B cell (primary cell): ENCODE results near the gene IRGQ. TPM values are rescaled to one million over a fixed set of nuclear protein-coding genes. Genes with fewer than 3 reads are reported as not detected.

Experiments
- ATAC-seq: fragments of 200-7000 bp; cut with Tn5 transposase; one replicate; pipeline ENCODE4 v1.10.0; 2021; ENCODE audit warnings: low read depth, mild to moderate bottlenecking, moderate number of reproducible peaks, moderate library complexity
- CTCF ChIA-PET: fragments of 350-600 bp; sonication (Branson Sonifier 250); formaldehyde crosslinking; loops from one replicate; lab custom pipeline; 2021; ENCODE audit warnings: antibody characterized with exemption, inconsistent platforms; lab: Charles Lee
- POLR2A ChIA-PET: fragments of 350-600 bp; sonication (Branson Sonifier 250); formaldehyde crosslinking; loops from one replicate; lab custom pipeline; 2021; ENCODE audit warnings: antibody characterized with exemption; lab: Charles Lee
- DNase-seq: peaks from one replicate; pipeline ENCODE4 v3.0.0; 2013
- H2AFZ ChIP-seq: 2 replicates; pipeline ENCODE4 v1.6.1; 2012; ENCODE audit warnings: mild to moderate bottlenecking, low read depth, low read length; ENCODE audit not compliant: insufficient read depth, poor library complexity, severe bottlenecking
- H3K27ac ChIP-seq, 2 donors: 1 replicate in 1 of 2; 2 replicates in 1 of 2; pipeline ENCODE4 v1.5.1; 2012 to 2013; ENCODE audit warnings: low read length in 2 of 2, mild to moderate bottlenecking in 2 of 2, moderate library complexity in 1 of 2
- H3K27me3 ChIP-seq, 4 experiments: fragments of 200-600 bp in 1 of 4; sonication (generic) in 1 of 4; replicated peaks in 1 of 4; 1 replicate in 2 of 4; 2 replicates in 2 of 4; pipeline versions ENCODE4 v1.6.1 to v1.7.0; 2013 to 2016; ENCODE audit warnings: low read length in 3 of 4, mild to moderate bottlenecking in 2 of 4, mixed read lengths in 1 of 4, moderate library complexity in 1 of 4; ENCODE audit not compliant: insufficient read depth in 4 of 4, control insufficient read depth in 3 of 4; ENCODE audit errors: control extremely low read depth in 1 of 4
- H3K36me3 ChIP-seq, 2 experiments: replicated peaks in 1 of 2; 1 replicate in 1 of 2; 2 replicates in 1 of 2; pipeline versions ENCODE4 v1.6.1 to v1.7.1; 2013; ENCODE audit warnings: low read length in 1 of 2; ENCODE audit not compliant: insufficient read depth in 2 of 2, control insufficient read depth in 1 of 2; ENCODE audit errors: control extremely low read depth in 1 of 2, extremely low read depth in 1 of 2
- H3K4me1 ChIP-seq, 2 donors: fragments of 200-600 bp in 1 of 2; sonication (generic) in 1 of 2; 1 replicate in 1 of 2; 2 replicates in 1 of 2; pipeline versions ENCODE4 v1.5.1 to v1.6.1; 2013 to 2017; ENCODE audit warnings: low read length in 2 of 2; ENCODE audit not compliant: control insufficient read depth in 2 of 2, insufficient read depth in 2 of 2
- H3K4me2 ChIP-seq: replicated peaks from 2 replicates; pipeline ENCODE3; 2012; ENCODE audit warnings: mild to moderate bottlenecking, low read depth, low read length; ENCODE audit not compliant: poor library complexity, severe bottlenecking
- H3K4me3 ChIP-seq, 5 experiments: fragments of 200-600 bp in 1 of 5; sonication (generic) in 1 of 5; 1 replicate in 3 of 5; 2 replicates in 2 of 5; pipeline versions ENCODE4 v1.5.1 to v1.7.0; 2011 to 2016; ENCODE audit warnings: low read length in 4 of 5, mild to moderate bottlenecking in 4 of 5, low read depth in 2 of 5, control low read depth in 1 of 5, moderate library complexity in 1 of 5; ENCODE audit not compliant: insufficient read depth in 1 of 5; ENCODE audit errors: control extremely low read depth in 1 of 5, extremely low read depth in 1 of 5
- H3K79me2 ChIP-seq: fragments of 200-600 bp; sonication (generic); one replicate; pipeline ENCODE4 v1.6.0; 2016; ENCODE audit warnings: low read length; ENCODE audit not compliant: control insufficient read depth, insufficient read depth
- H3K9ac ChIP-seq: fragments of 200-600 bp; sonication (generic); 2 replicates; pipeline ENCODE4 v1.6.1; 2017; ENCODE audit warnings: mild to moderate bottlenecking, low read length, moderate library complexity
- H3K9me3 ChIP-seq, 3 donors: one replicate each; pipeline versions ENCODE4 v1.6.1 to v1.7.1; 2013; ENCODE audit warnings: low read length in 2 of 3; ENCODE audit not compliant: control insufficient read depth in 2 of 3, insufficient read depth in 1 of 3; ENCODE audit errors: control extremely low read depth in 1 of 3
- H4K20me1 ChIP-seq: 2 replicates; pipeline ENCODE4 v1.6.0; 2012; ENCODE audit warnings: mild to moderate bottlenecking, low read length; ENCODE audit not compliant: insufficient read depth, control insufficient read depth, poor library complexity, severe bottlenecking
- H3K27ac Mint-ChIP-seq: one replicate; pipeline ENCODE4 v1.8.0; 2021; ENCODE audit warnings: mixed read lengths
- H3K27me3 Mint-ChIP-seq: one replicate; pipeline ENCODE4 v1.8.0; 2021; ENCODE audit warnings: mixed read lengths
- H3K4me1 Mint-ChIP-seq: one replicate; pipeline ENCODE4 v1.8.0; 2021; ENCODE audit warnings: mixed read lengths
- H3K4me3 Mint-ChIP-seq: one replicate; pipeline ENCODE4 v1.8.0; 2021; ENCODE audit warnings: mixed read lengths
- H3K9me3 Mint-ChIP-seq: one replicate; pipeline ENCODE4 v1.8.0; 2022; ENCODE audit warnings: mixed read lengths; ENCODE audit not compliant: insufficient read depth
- EZH2 ChIP-seq: IDR thresholded peaks from 2 replicates; pipeline ENCODE4 v1.6.1; 2012; ENCODE audit warnings: borderline replicate concordance, low read depth, mild to moderate bottlenecking, moderate library complexity, low read length; ENCODE audit not compliant: insufficient read depth, poor library complexity, severe bottlenecking
- WGBS: methylation state at CpG from one replicate; pipeline ENCODE4 v1.1.5; 2013; ENCODE audit warnings: missing lambda C conversion rate; ENCODE audit not compliant: insufficient coverage; 5-methylcytosine and 5-hydroxymethylcytosine counted together
- intact Hi-C: fragments of 100-400 bp; cut with micrococcal nuclease; formaldehyde crosslinking; loops from one replicate; pipeline ENCODE4 v1.10.0; 2022
- polyA plus RNA-seq: library from polyadenylated mRNA; depleted of rRNA; stranded (reverse); fragments of >200 nt; gene quantifications from 2 replicates; pipeline ENCODE4 v1.2.3, GENCODE V29; 2012
- total RNA-seq, 2 donors: library from RNA; stranded (reverse); fragments of 120-200 nt in 1 of 2; gene quantifications; 1 replicate in 1 of 2; 2 replicates in 1 of 2; pipeline versions ENCODE4 v1.2.3 to v1.2.4, GENCODE V29; 2013 to 2022
- TF ChIP-seq, protein P1 (sequence below): fragments of 200-600 bp; IDR thresholded peaks from one replicate; pipeline ENCODE4 v1.8.0; 2022; ENCODE audit warnings: antibody characterized with exemption, mild to moderate bottlenecking

The IRGQ gene
- total and polyA plus RNA-seq, 2 donors (not counting 1 experiment from before 2014, with no cell fraction given), result 20.3 to 22.6 TPM

DNA sequence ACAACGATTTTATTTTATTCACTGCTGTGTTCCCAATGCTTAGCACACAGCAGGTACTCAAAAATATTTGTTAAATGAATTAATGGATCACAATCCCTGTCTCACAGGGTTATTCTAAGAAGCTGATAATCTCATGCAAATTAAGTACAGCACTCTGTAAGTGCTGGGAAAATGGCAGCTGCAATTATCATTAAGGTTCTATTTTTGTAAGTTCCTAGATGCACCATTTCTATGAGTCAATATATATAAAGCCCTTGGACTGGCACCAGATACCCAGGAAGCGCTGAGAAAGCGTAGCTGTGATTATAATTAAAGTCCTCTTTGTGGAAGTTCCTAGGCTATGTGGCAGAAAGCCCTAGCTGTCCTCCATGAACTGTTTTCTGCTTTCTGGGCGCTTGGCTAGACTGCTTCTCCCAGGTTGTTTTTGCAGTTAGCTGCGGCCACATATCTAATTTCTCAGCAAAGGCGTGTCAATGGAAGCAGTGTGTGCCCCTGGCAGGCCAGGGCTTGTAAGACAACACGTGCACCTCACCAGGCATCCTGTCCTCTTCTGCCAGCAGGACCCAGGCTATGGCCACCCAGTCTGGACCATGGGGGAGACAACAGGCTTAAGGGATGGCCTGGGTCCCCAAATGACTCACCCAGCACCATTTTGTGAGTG is 10.8 kb upstream of the IRGQ start:
- Histone ChIP-seq H4K20me1 (no peaks in the 10 kb centered on the region), H3K4me2 (no peak overlapping the region), H3K9ac (no peak overlapping the region), H3K4me3 (no peak overlapping the region), H3K9me3 (no peaks in the 10 kb centered on the region), H3K4me1 (peaks cover 15 to 19% of the 10 kb centered on the region in 2 donors), H3K27ac (no peak overlapping the region), H2AFZ (no peak overlapping the region), H3K79me2 (peaks cover under 1% of the 10 kb centered on the region), H3K27me3 (no peaks in the 10 kb centered on the region), H3K36me3 (peaks cover 0 to 14% of the 10 kb centered on the region in 2 experiments)
- ChIA-PET POLR2A (interaction anchor here (0.8 kb wide), 1 partner anchor 10 kb away, joined by 3 read pairs; the partner anchor contains the start of genes IRGQ and ZNF576), CTCF (no interaction called here)
- no peak for ATAC-seq
- Mint-ChIP-seq H3K27me3 (no peaks in the 10 kb centered on the region), H3K4me1 (peaks cover 19% of the 10 kb centered on the region), H3K4me3 (no peak overlapping the region), H3K27ac (no peak overlapping the region), H3K9me3 (no peaks in the 10 kb centered on the region)
- intact Hi-C loops, result no loop called here
- no peak for DNase-seq
- WGBS, result 100% methylated on average over 4 of the region's 7 CpGs
- TF ChIP-seq, protein P1, sequence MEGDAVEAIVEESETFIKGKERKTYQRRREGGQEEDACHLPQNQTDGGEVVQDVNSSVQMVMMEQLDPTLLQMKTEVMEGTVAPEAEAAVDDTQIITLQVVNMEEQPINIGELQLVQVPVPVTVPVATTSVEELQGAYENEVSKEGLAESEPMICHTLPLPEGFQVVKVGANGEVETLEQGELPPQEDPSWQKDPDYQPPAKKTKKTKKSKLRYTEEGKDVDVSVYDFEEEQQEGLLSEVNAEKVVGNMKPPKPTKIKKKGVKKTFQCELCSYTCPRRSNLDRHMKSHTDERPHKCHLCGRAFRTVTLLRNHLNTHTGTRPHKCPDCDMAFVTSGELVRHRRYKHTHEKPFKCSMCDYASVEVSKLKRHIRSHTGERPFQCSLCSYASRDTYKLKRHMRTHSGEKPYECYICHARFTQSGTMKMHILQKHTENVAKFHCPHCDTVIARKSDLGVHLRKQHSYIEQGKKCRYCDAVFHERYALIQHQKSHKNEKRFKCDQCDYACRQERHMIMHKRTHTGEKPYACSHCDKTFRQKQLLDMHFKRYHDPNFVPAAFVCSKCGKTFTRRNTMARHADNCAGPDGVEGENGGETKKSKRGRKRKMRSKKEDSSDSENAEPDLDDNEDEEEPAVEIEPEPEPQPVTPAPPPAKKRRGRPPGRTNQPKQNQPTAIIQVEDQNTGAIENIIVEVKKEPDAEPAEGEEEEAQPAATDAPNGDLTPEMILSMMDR, result no peak
- TF ChIP-seq EZH2, result no peak

DNA sequence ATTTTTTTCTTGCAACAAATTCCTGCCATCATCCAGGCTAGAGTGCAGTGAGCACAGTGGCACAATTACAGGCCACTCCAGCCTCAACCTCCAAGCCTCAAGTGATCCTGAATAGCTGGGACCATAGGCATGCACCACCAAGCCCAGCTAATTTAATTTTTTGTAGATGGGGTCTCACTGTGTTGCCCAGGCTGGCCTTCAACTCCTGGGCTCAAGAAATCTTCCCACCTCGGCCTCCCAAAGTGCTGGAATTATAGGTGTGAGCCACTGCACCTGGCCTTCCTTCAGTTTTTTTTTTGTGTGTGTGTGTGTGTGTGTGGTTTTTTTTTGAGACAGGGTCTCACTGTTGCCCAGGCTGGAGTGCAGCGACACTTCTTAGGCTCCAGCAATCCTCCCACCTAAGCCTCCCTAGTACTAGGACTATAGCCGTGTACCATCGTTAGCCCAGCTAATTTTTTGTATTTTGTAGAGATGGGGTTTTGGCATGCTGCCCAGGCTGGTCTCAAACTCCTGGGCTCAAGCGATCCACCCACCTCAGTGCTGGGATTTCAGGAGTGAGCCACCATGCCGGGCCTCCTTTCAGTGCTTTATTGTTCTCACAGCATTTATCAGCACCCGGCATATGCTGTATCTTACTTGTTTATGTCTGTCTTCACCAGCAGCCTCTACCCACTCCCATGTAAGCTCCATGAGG is 10.1 kb upstream of the IRGQ start:
- H3K4me3 Mint-ChIP-seq, result no peak overlapping the region
- H3K27ac Mint-ChIP-seq, result no peak overlapping the region
- H3K79me2 ChIP-seq, result no peaks in the 10 kb centered on the region
- 79% methylated on average over 3 of the region's 7 CpGs for WGBS
- peaks cover 19% of the 10 kb centered on the region for H3K4me1 Mint-ChIP-seq
- H3K9me3 Mint-ChIP-seq, result no peaks in the 10 kb centered on the region
- no peak overlapping the region for H3K4me3 ChIP-seq
- ChIA-PET CTCF (interaction anchor here (0.7 to 1.3 kb wide), 2 partner anchors 15 to 51 kb away, joined by 3 to 4 read pairs; no protein-coding TSS in a partner anchor), POLR2A (interaction anchor here (0.5 to 0.8 kb wide), 2 partner anchors 10 to 122 kb away, joined by 3 to 4 read pairs; partner anchors contain the start of genes IRGQ and ZNF576)
- TF ChIP-seq, protein P1, result no peak
- no peak for TF ChIP-seq EZH2
- H3K27ac ChIP-seq, result no peak overlapping the region
- ATAC-seq (no peak), DNase-seq (no peak)
- H3K9me3 ChIP-seq, result no peaks in the 10 kb centered on the region
- H3K27me3 ChIP-seq, result no peaks in the 10 kb centered on the region
- no peaks in the 10 kb centered on the region for H3K27me3 Mint-ChIP-seq
- no peak overlapping the region for H3K9ac ChIP-seq
- H3K4me1 ChIP-seq, result peaks cover 15 to 19% of the 10 kb centered on the region in 2 donors
- H2AFZ ChIP-seq, result no peak overlapping the region
- peaks cover 0 to 15% of the 10 kb centered on the region in 2 experiments for H3K36me3 ChIP-seq
- H3K4me2 ChIP-seq, result no peak overlapping the region
- H4K20me1 ChIP-seq, result no peaks in the 10 kb centered on the region
- intact Hi-C loops, result no loop called here
